HG03039 (cell line): ENCODE results near the gene SLCO4A1.

Experiments used
- ATAC-seq: cut with Tn5 transposase; IDR thresholded peaks from one replicate; pipeline ENCODE4 v1.9.1; 2021; ENCODE audit warnings: mild to moderate bottlenecking, moderate library complexity; ENCODE audit not compliant: unreplicated experiment

The SLCO4A1 gene, protein sequence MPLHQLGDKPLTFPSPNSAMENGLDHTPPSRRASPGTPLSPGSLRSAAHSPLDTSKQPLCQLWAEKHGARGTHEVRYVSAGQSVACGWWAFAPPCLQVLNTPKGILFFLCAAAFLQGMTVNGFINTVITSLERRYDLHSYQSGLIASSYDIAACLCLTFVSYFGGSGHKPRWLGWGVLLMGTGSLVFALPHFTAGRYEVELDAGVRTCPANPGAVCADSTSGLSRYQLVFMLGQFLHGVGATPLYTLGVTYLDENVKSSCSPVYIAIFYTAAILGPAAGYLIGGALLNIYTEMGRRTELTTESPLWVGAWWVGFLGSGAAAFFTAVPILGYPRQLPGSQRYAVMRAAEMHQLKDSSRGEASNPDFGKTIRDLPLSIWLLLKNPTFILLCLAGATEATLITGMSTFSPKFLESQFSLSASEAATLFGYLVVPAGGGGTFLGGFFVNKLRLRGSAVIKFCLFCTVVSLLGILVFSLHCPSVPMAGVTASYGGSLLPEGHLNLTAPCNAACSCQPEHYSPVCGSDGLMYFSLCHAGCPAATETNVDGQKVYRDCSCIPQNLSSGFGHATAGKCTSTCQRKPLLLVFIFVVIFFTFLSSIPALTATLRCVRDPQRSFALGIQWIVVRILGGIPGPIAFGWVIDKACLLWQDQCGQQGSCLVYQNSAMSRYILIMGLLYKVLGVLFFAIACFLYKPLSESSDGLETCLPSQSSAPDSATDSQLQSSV

DNA sequence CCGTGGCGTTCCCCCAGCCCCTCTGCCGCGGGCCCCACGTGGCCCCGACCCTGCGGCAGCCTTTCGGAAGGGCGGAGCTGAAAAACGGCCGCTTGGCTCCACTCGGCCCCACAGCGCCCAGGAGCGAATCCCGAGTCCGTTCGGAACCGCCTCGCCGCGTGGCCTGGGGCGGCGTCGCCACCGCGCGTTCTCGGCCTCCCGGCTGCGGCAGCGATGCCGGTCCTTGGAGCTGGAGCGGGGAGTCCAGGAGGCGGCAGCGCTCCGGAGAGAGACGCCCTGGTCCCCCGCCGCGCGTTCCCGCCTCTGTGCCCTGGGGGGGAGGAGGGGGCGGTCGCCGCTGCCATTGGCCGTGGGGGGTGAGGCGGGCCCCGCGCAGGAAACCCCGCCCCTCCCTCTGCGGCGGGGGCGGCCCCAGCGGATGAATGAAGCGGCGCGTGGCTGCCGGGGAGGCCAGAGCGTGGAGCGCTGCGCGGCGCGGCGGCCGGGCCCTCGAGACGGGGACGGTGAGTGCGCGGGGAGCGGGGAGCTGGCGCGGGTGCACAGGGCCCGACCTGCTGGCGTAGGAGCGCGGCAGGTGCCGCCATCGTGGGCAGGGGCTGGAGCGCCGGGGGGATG lies at the start of gene SLCO4A1:
Gene SLCO4A1, plus strand, starts transcription at position 453 of the 615 bp plus-strand sequence. CDS start 13,952 bp downstream, outside the sequence.
- peak; percentile 61 for ATAC-seq

DNA sequence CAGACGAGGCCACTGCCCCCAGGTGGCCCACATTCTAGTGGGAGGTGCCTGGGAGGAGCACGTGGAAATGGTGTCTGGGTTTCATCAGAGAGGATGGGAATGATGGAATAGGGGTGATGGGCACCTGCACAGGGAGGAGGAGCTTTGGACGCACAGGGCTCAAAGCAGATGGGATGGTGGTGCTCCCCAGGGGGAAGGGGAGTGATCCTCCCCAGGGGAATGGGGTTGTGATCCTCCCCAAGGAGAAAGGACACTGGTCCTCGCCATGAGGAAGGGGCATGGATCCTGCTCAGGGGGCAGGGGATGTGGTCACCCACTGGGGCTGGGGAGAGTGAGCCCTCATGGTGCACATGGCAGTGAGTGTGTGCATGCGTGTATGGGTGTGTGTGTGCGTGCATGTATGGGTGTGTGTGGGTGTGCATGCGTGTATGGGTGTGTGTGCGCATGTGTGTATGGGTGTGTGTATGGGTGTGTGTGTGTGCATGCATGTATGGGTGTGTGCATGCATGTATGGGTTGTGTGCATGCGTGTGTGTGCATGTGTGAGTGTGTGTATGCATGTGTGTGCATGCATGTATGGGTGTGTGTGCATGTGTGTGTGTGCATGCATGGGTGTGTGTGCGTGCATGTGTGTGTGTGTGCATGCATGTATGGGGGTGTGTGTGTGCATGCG lies 49.7 kb upstream of the SLCO4A1 start:
- no peak for ATAC-seq

DNA sequence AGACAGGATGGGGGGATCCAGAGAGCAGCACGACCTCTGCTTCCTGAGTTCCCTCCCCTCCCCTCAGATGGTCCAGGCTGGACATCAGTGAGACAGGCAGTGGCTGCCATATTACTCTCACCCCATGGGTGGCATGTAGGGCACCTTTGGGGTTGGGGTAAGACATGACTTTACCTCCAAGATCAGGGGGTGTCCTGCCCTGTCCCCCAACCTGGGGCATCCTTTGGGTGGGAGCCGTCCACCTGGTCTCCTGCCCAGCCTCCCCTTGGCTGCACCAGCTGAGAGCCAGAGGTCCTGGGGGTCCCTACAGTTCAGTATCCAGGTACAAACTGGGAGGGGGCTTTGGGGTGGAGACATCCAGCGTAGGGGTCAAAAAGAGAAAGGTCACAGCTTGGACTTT lies 48.7 kb upstream of the SLCO4A1 start:
- no peak for ATAC-seq

DNA sequence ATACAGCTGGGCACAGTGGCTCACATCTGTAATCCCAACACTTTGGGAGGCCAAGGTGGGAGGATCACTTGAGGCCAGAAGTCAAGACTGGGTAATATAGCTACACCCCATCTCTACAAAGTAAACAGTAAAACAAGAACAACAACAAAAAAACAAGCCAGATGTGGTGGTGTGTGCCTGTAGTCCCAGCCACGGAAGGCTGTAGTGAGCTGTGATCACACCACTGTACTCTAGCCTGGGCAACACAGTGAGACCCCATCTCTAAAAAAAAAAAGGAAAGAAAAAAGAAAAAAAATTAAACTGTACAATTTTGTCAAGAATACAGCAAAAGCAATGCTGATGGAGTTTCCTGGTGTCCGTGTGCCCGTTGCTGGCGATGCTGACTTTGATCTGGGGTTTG lies 47.2 kb upstream of the SLCO4A1 start:
- no peak for ATAC-seq

DNA sequence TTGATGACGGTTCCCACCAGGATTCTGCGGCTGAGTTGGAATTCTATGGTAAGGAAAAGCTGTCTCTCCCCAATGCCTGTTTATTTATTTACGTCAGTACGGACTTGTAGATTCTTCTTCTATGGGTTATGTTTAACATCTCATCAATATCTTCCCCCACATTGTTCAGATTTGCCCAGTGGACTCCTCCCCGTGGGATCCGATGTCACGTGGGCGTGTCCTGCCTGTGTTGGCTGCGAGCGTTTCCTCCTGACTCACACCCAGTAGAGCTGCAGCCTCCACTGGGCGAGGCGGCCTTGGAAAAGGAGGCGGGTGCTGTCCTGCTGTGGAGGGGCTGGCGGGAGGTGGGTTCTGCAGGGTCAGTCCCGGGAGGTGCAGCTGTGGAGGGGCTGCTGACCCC lies 46.8 kb upstream of the SLCO4A1 start:
- ATAC-seq = no peak

DNA sequence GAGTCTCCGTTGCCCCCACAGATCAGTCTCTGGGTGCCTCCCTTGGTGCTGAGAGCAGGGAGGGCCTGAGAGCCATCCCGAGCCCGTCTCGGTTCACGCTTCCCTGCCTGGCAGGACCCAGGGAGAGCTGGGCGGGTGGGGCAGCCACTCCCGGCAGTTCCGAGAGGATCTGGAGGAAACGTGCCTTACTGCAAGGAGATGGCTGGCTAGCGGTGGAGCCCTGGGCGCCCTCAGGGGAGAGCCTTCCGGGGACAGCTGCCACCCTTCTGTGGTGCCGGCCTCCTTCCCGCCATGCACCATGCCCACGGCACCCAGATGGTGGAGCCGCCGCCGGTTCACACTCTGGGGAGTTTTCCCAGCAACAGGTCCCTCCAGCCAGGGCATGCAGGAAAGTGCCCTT lies 45.8 kb upstream of the SLCO4A1 start:
- ATAC-seq = no peak

DNA sequence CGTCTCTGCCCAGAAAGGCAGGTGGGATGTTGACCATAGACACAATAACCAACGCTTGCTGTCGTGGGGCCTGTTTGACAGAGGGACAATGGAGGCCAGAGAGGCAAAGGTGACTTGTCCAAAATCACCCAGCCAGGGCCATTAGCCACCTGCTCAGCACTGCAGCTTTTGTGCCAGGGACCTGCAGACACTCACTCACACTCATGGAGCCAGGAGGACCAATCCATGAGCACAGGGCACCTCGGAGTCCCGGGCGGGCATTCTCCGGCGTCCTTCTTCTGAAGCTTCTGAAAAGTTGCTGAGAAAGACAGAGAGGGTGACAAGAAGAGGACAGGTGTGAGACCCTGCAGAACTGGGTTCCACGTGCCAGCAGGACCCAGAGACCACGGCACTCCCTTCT lies 45.4 kb upstream of the SLCO4A1 start:
- ATAC-seq = no peak

DNA sequence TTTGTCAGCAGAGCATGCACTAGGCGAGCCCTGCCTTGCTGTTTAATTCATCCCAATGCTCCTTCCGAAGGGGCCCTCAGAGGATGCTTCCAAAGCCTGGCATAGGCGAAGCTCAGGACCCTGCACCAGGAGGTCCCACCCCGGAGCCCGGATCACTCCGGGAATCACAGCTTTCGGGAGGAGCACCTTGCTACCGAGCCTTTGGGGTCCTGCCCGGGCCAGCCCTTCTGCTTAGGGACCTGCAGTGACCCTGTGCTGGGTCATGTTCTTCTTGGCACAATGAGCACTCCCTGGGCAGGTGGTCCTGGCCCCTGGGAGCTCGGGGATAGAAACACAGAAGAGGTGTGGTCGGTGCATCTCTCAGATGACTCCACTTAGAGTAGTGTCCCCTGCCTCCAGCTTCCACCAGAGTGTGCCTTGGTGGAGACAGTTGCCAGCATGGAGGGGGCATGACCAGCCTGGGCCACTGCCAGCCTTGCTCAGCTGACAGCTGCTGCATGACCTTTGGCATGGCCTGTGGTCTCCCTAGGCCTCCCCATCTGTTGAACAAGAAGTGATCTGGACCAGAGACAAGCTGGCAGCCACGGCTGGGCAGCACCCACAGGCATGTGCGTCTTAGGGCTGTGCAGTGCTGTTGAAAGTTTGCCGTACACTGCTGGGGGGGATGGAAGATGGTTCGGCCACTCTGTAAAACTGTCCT lies 44.7 kb upstream of the SLCO4A1 start:
- no peak for ATAC-seq

DNA sequence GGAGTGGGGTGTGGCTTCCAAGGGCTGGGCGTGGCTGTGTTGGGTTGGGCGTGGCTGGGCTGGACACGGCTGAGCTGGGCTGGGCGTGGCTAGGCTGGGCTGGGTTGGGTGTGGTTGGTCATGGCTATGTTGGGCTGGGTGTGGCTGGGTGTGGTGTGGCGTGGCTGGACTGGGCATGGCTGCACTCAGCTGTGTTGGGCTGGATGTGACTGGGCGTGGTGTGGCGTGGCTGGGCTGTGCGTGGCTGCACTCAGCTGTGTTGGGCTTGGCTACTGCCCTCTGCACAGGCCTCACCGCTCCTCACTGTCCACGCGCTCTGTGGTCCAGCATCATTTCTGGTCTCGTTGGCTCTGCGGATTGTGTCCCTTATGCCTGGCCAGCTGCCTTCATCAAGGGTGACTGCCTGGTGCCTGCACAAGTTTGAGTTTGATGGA lies 43.5 kb upstream of the SLCO4A1 start:
- no peak for ATAC-seq

DNA sequence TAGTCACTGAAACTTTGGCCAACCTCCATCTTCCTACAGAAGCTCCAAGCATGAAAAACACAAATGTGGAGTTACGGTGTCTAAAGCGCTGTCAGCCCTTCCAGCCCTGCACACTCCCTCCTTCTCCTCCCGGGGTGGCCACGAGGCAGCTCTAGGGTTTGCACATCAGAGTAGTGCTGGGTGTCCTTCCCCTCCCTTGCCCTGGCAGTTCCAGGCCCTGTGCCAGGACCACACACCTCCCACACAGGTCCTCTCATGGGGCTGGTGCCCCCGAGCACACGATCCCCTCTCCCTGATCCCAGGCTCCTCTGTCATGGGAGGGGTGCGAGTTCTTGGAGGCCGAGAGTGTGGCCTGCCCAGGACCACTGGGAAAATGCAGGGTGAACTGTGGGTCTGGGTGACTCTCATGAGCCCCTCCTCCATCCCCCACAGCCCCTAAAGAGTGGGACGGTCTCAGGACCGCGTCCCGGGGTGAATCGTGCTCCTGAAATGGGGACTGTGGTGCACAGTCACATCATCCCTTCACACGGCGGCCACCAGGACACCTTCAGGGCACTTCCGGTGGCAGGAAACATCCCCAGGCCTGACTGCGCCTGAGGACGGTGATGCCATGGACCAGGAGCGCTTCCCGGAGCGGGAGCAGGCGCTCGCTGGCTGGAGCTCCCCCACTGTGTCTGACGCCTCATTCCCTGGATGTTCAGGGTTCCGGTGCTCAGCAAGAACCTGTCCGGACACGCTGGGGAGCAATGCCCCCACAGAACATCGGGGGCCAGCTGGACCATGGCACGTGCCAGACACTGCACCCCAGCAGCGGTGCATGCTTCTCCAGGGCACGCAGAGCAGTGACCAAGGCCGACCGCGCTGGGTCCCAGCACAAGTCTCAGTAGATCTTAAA lies 42.8 kb upstream of the SLCO4A1 start:
- ATAC-seq = no peak

DNA sequence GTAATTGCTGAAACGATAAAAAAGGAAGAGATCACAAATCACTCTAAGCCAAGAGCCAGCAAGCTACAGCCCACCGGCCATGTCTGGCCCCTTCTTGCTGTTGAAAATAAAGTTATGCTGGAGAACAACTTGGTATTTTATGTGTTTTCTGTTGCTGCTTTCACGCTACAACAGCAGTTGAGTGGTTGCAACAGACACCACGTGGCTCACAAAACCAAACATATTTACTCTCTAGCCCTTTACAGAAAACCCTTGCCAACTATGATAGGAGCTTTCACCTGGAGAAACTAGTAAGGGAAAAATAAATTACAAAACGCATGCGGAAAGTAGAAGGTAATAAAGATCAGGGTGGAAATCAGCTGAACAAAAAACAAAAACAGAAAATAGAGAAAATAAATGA lies 41.1 kb upstream of the SLCO4A1 start:
- no peak for ATAC-seq

DNA sequence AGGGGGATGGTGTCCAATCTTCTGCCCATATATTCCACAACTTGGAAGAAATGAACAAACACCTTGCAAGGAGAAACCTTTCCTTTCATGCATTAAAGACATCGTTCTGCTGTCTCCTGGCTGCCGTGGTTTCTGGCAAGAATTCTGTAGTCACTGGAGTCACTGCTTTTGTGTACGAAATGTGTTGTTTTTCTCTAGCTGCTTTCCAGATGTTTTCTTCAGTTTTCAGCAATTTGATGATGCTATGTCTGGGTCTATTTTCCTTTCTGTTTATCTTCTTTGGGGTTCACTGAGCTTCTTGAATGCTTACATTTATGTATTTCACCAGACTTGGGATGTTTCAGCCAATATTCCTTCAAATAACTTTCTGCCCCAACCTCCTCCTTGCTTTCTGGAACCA lies 40.6 kb upstream of the SLCO4A1 start:
- no peak for ATAC-seq

DNA sequence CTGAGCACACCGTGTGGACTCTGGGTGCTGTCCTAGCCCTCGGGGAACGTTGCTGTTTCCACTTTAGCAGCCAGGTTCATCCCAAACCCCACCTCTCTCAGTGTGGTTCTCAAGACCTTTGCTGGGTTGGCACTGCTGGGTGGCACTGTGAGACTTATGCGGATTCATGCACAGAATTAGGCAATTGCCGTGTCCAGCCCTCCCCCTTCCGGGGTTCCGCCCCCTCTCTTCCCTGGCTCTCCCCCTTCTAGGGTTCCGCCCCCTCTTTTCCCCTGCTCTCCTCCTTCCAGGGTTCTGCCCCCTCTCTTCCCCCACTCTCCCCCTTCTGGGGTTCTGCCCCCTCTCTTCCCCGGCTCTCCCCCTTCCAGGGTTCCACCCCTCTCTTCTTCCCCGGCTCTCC lies 39.8 kb upstream of the SLCO4A1 start:
- no peak for ATAC-seq

DNA sequence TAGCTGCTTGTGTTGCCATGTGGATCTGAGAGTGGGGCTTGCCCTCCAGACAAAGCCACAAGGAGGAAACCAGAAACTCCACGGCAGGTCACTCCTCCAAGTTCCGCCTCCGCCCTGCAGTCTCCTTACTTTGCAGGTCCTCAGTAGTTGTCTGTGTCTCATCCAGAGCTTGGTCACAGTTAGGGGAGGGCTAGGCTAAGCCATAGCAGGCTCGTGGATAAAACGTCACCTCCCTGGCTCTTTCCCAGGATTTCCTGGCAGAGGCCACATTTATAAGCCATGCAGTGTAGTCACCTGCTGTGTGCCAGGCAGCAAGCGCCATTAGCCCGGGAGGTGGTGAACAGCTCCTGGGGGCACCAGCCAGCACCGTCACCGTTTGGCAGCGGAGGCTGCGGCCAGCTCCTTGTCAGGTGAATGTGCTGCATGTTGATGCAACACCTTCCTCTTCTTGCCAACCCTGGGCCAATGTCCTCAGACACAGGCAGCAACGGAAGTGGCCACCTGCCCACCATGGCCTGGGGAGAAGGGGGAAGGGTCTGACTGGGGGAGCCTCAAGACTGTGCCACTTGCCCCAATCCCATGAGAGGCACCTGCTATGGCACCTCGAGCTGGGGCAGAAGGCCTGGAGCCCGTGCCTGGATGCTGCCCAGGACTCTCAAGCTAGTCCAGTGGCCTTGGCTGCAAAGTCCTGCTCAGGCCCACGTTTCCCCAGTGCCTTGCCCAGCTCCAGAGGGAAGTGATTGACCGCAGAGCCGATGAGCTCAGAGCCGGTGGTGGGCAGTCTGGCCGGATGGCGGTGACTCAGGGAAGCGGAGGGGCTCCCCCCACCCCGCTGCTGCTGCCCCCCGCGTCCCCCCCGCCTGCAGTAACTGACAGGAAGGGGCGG lies 39.0 kb upstream of the SLCO4A1 start:
- no peak for ATAC-seq

DNA sequence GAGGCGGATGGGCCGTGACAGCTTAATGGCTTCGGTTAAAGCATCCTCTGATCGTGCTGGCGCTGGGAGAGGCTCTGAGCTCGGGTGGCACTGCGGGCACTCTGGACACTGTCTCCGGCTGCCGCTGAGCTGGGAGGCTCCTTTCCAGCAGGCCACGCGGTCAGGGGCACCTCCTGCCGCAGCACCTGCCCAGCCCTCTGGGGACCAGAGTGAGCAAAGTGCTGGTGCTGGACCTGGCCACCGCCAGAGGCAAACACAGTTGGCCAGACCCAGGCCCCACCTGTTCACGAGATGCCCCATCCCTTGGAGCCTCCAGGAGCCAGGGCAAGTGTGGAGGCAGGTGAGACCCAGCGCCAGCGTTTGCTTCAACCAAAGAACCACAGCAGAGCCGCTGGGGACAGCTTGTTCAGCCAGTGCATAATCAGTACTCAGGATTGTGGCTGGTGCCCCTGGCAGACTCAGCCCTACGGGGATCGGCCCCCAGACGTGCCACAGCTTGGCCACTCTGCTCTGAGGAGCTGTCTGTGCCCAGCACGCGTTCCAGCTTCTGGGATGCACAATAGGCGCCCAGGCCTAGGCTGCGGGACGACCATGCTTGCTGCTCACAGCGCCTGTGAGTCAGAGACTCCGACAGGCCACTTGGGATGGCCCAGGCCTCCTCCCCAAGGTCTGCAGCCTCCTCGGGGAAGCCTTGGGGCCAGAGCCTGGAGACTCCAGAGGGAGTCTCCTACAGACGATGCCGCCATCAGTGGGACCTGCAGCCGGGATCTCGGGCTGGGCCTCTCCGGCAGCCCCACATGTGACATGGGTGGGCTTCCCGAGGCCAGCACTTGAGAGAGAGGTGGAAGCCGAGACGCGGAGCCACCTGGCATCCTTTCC lies 38.2 kb upstream of the SLCO4A1 start:
- ATAC-seq = no peak

DNA sequence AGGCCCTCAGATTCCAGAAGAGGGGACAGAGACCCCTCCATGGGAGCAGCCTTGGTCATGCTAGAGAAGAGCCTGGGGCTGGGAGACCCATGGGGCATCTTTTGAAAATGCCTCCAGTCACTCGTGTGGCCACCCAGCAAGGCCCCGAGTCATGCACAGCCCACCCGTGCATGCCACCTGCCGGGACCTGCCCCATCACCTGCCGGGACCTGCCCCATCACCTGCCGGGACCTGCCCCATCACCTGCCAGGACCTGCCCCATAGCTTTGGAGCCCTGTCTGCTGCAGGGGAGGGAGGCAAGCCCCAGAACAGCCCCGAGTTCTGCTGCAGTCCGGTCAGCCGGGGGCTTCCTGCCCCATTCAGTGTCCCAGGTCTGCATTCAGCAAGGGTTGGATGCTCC lies 37.5 kb upstream of the SLCO4A1 start:
- ATAC-seq = no peak

DNA sequence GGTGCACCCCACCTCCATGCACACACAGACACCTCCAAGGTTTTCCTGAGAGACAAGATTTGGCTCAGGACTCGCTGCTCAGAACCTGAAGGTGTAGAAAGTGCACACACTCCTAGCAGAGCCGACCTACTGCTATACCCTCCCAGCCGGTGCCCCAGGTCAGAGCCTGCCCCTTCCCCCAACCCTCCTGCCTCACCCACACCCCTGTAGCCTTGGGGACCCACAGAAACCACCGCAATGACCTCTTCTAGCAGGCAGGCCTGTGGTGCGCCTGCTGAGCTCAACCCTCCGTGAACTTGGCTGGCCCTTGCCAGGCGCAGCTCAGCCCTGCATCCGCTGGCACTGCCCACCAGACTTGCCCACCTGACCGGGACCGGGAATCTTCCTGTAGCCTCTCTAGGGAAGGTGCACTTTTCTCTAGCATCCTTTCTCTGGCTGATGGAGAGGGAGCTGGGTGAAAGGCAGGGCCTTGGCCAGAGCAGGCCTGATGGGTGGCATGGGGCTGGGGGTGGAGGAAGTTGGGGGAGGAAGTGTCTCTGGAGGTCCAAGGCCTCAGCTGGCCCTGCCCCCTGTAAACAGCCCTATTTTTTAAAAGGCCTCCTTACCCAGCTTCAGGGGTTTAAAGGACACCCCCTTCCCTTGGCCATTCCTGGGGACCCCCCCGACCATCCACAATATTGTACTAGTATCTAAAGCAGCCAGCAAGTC lies 36.9 kb upstream of the SLCO4A1 start:
- ATAC-seq = no peak
